ENCODE results near the gene SMOC2.

Gene SMOC2

GRCh38 chr6:168440520-168441433 lies at the start of gene SMOC2:
TSS of gene SMOC2 (plus strand) at chr6:168441184. CDS start at chr6:168441371, 187 bp downstream.
- DNase-seq = no peak

GRCh38 chr6:168393126-168393870 lies 47.7 kb upstream of the SMOC2 start:
- no peak for DNase-seq

- DNase-seq = no peak
Measured at GRCh38 chr6:168394606-168395005, 46.4 kb upstream of the SMOC2 start.

- no peak for DNase-seq
Measured at GRCh38 chr6:168395983-168396382, 45.0 kb upstream of the SMOC2 start.

GRCh38 chr6:168396561-168396960 lies 44.4 kb upstream of the SMOC2 start:
- DNase-seq = no peak

- no peak for DNase-seq
Measured at GRCh38 chr6:168397012-168397411, 44.0 kb upstream of the SMOC2 start.

- DNase-seq = no peak
Measured at GRCh38 chr6:168400037-168400436, 40.9 kb upstream of the SMOC2 start.

- no peak for DNase-seq
Measured at GRCh38 chr6:168403370-168404005, 37.5 kb upstream of the SMOC2 start.

- no peak for DNase-seq
Measured at GRCh38 chr6:168404560-168404959, 36.4 kb upstream of the SMOC2 start.

GRCh38 chr6:168407842-168408241 lies 33.1 kb upstream of the SMOC2 start:
- DNase-seq = no peak

GRCh38 chr6:168408504-168409136 lies 32.4 kb upstream of the SMOC2 start:
- no peak for DNase-seq

- no peak for DNase-seq
Measured at GRCh38 chr6:168410035-168410434, 30.9 kb upstream of the SMOC2 start.

- DNase-seq = no peak
Measured at GRCh38 chr6:168410554-168411011, 30.4 kb upstream of the SMOC2 start.

GRCh38 chr6:168411130-168411529 lies 29.9 kb upstream of the SMOC2 start:
- DNase-seq = no peak

- DNase-seq = no peak
Measured at GRCh38 chr6:168411793-168412192, 29.2 kb upstream of the SMOC2 start.

- DNase-seq = no peak
Measured at GRCh38 chr6:168412456-168412855, 28.5 kb upstream of the SMOC2 start.

- no peak for DNase-seq
Measured at GRCh38 chr6:168413018-168413720, 27.8 kb upstream of the SMOC2 start.

GRCh38 chr6:168413856-168414255 lies 27.1 kb upstream of the SMOC2 start:
- no peak for DNase-seq

- no peak for DNase-seq
Measured at GRCh38 chr6:168414336-168415097, 26.5 kb upstream of the SMOC2 start.

GRCh38 chr6:168415098-168415992 lies 25.6 kb upstream of the SMOC2 start:
- no peak for DNase-seq

Measured in 8988T (cell line).